Esophagus squamous epithelium (tissue), 5 donors: ENCODE data around the gene OGN. TPM values are rescaled to one million over a fixed set of nuclear protein-coding genes. Genes with fewer than 3 reads are reported as not detected.
A peak's percentile ranks its signal among the peaks of the same experiment; 100 is the strongest.

Source experiments
- DNase-seq: peaks from one replicate; lab custom pipeline; 2025; lab: John Stamatoyannopoulos, UW
- H3K27ac ChIP-seq, 4 donors: fragments of 200-600 bp; sonication (generic); one replicate each; pipeline ENCODE4 v1.5.1; 2016 to 2019; ENCODE audit warnings: mild to moderate bottlenecking in 1 of 4
- H3K27me3 ChIP-seq, 4 donors: fragments of 200-600 bp; sonication (generic); 1 replicate in 3 of 4; 2 replicates in 1 of 4; pipeline versions ENCODE4 v1.5.1 to v1.6.0; 2017 to 2021; ENCODE audit warnings: antibody characterized with exemption in 1 of 4
- H3K36me3 ChIP-seq, 3 donors: fragments of 200-600 bp; sonication (generic); one replicate each; pipeline ENCODE4 v1.5.1; 2016 to 2019
- H3K4me1 ChIP-seq, 3 donors: fragments of 200-600 bp; sonication (generic); one replicate each; pipeline ENCODE4 v1.5.1; 2017 to 2019
- H3K4me3 ChIP-seq, 4 donors: fragments of 200-600 bp; sonication (generic); 1 replicate in 3 of 4; 2 replicates in 1 of 4; pipeline ENCODE4 v1.5.1; 2016 to 2019; ENCODE audit warnings: mild to moderate bottlenecking in 2 of 4, moderate library complexity in 1 of 4
- H3K9me3 ChIP-seq, 3 donors: fragments of 200-600 bp; sonication (generic); one replicate each; pipeline ENCODE4 v1.5.1; 2016 to 2019
- CTCF ChIP-seq, 6 experiments: fragments of 450-650 bp in 4 of 6; fragments of 200-600 bp in 2 of 6; sonication (generic) in 2 of 6; IDR thresholded peaks; one replicate each; pipeline ENCODE4 v1.5.1; 2016 to 2019; ENCODE audit warnings: antibody characterized with exemption in 6 of 6, mild to moderate bottlenecking in 4 of 6, moderate library complexity in 4 of 6
- POLR2A ChIP-seq, 4 donors: fragments of 450-650 bp; IDR thresholded peaks; one replicate each; pipeline ENCODE4 v1.6.1; 2017; ENCODE audit warnings: antibody characterized with exemption in 4 of 4, mild to moderate bottlenecking in 4 of 4, moderate library complexity in 3 of 4
- WGBS, 2 donors: methylation state at CpG; one replicate each; pipeline ENCODE4 v1.1.5; 2018; 5-methylcytosine and 5-hydroxymethylcytosine counted together
- intact Hi-C: fragments of 100-400 bp; cut with DNase I; formaldehyde crosslinking; loops from one replicate; pipeline ENCODE4 v1.15.0; 2022
- total RNA-seq, 4 donors: library from RNA; depleted of rRNA; stranded (reverse); fragments of >200 nt; gene quantifications; one replicate each; pipeline ENCODE4 v1.1.0, GENCODE V29; 2016
- donor health status: DM: yes; HTN: yes; CAD: no.

The OGN gene
- total RNA-seq, 4 donors from 2014 or later, result 0.76 to 23.3 (median 3.1) TPM

DNA sequence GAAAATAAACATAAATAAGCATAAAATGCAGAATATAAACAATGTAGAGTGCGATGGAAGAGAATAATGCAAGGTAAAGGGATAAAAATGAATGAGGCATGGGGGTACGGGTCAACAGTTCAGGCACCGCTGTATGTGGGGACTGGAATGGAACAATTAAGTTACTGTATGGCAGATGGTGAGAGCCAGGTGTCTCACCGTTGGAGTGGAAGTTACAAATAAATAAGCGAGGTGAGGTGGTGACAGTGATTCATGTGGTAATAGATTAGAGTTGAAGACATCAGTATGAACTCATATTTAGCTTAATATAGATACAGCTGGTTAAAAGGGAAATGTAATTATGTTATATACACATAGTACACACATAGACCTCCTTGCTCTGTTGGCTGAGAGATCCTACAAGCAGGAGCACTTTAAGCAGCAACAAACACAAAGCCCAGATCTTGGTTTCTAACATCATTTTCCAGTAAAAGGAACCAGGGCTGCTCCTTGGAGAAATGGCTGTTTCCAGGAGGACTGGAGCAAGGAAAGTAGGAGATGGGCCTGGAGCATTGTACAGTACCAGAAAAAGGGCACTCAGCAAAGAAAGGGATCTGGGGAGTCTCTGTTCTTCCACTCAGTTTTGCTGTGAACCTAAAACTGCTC lies 22.2 kb upstream of the OGN start:
- H3K36me3 ChIP-seq, result no peaks in the 10 kb centered on the region
- intact Hi-C loops, result no loop called here
- peaks cover 0 to 15% (median 0%) of the 10 kb centered on the region in 3 donors for H3K4me1 ChIP-seq
- TF ChIP-seq POLR2A (IDR thresholded peaks at IDR 0.05), result no peak
- no peak for TF ChIP-seq CTCF (IDR thresholded peaks at IDR 0.05)
- WGBS, 2 donors, result 74 to 81% methylated on average over 5 of the region's 5 CpGs
- H3K27ac ChIP-seq, result peak overlapping the region in 1 of 4 donors; percentile 43
- no peaks in the 10 kb centered on the region for H3K9me3 ChIP-seq
- no peak for DNase-seq
- no peak overlapping the region for H3K4me3 ChIP-seq
- no peaks in the 10 kb centered on the region for H3K27me3 ChIP-seq

DNA sequence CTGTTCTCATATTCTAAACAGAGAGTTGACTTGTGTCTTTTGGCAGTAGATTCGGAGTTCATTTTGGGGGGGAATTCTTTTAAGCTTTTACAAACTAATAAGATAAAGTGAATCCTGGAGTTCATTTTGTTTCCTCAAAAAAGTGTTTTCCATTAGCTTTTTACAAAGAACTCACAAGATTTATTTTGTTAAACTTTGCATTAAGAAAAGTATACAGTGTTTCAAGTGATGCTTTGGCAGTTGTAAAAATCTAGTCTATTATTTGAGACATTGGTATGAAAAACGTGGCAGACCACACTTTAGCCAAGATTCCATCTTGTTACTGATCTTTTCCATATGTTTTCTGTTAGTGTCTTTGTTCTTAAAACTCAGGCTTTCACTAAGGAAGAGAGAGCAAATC lies 21.1 kb upstream of the OGN start:
- Histone ChIP-seq H3K4me1 (peaks cover 0 to 17% (median 0%) of the 10 kb centered on the region in 3 donors), H3K4me3 (no peak overlapping the region), H3K27ac (peak overlapping the region in 3 of 4 donors; percentile 43 to 49 (median 48)), H3K36me3 (no peaks in the 10 kb centered on the region), H3K9me3 (no peaks in the 10 kb centered on the region), H3K27me3 (no peaks in the 10 kb centered on the region)
- intact Hi-C loops, result no loop called here
- 51 to 70% methylated on average over 2 of the region's 2 CpGs for WGBS, 2 donors
- no peak for DNase-seq
- TF ChIP-seq CTCF (IDR thresholded peaks at IDR 0.05) (no peak), POLR2A (IDR thresholded peaks at IDR 0.05) (no peak)

DNA sequence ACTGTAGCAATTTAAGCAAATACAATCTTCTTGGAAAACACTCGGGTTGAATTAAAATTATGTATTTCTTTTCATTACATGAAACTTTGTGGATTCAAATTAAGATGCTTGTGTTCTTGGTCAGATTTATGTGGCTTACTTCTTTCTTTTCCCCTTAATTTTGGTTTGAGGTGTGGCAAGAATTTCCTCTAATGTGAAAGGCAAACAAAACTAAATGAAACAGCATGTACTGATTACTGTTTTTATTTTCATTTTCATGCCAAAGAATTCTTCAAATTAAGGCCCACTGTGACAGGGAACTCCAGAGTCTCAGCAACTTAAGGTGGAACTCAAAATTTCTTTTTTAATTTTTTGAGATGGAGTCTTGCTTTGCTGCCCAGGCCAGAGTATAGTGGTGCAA lies 20.0 kb upstream of the OGN start, which contains the start of gene OMD:
TSS of gene OMD (minus strand) at position 132 of the 400 bp plus-strand sequence. CDS start 6,913 bp downstream, outside the sequence.
- Histone ChIP-seq H3K27ac (peak within 1 kb of the TSS in 3 of 4 donors; percentile 43 to 49 (median 48)), H3K27me3 (no peaks in the 10 kb centered on the region), H3K4me1 (peaks cover 0 to 17% (median 0%) of the 10 kb centered on the region in 3 donors), H3K36me3 (no peaks in the 10 kb centered on the region), H3K9me3 (no peaks in the 10 kb centered on the region), H3K4me3 (peak within 1 kb of the TSS in 3 of 4 donors; percentile 17 to 47 (median 29))
- no peak for DNase-seq
- WGBS, 2 donors, result 50 to 56% methylated on average over 1 of the region's 1 CpG
- no peak for TF ChIP-seq CTCF (IDR thresholded peaks at IDR 0.05)
- no peak for TF ChIP-seq POLR2A (IDR thresholded peaks at IDR 0.05)
- intact Hi-C loops, result no loop called here

DNA sequence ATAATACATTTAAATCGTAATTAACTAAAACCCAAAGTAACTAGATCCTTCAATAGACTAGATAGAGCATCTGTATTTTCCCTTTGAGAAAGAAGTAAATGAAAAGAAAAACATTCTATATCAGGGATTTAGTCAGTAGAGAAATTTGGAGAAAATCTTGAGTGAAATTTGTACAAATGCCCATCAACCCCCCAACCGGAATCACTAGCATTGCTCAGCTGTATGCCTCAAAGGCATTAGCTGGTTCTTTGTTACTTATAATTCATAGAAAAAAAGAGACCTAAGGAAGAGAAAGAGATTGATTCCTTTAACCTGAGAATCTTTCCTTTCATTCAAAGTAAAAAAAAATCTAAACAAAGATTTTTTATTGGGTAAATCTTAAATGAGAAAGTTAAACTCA lies 19.2 kb upstream of the OGN start:
- H3K9me3 ChIP-seq, result no peaks in the 10 kb centered on the region

More for the DNA sequence above, 19.2 kb upstream of the OGN start:
- Histone ChIP-seq H3K4me3 (peak overlapping the region in 3 of 4 donors; percentile 17 to 47 (median 29)), H3K27ac (peak overlapping the region in 1 of 4 donors; percentile 43), H3K36me3 (no peaks in the 10 kb centered on the region), H3K4me1 (peaks cover 0 to 17% (median 0%) of the 10 kb centered on the region in 3 donors), H3K27me3 (no peaks in the 10 kb centered on the region)
- no peak for TF ChIP-seq POLR2A (IDR thresholded peaks at IDR 0.05)
- TF ChIP-seq CTCF (IDR thresholded peaks at IDR 0.05), result no peak
- DNase-seq, result no peak
- intact Hi-C loops, result no loop called here
- WGBS, 2 donors, result 63 to 87% methylated on average over 2 of the region's 2 CpGs
